ENCODE data around the gene FMN1.

The FMN1 gene

DNA sequence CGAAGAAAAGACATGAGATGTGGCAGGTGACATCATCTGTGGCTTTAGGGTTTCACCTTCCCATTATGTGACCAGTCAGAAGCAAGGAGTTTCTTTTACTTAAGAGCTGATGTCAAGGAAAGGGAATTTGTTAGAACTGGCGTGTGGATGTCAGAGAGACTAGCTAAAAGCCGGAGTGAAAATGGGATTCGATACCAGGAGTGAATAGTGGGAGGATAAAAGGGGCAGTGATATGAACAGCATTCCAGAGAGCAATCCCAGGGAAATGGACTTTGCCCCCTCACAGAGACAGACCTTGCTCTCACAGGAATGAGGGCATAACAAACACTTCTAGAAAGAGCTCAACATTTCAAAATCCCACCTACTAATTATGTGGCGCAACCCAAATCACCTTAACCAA is 5.9 kb upstream of the FMN1 start:
- DNase-seq = no peak

DNA sequence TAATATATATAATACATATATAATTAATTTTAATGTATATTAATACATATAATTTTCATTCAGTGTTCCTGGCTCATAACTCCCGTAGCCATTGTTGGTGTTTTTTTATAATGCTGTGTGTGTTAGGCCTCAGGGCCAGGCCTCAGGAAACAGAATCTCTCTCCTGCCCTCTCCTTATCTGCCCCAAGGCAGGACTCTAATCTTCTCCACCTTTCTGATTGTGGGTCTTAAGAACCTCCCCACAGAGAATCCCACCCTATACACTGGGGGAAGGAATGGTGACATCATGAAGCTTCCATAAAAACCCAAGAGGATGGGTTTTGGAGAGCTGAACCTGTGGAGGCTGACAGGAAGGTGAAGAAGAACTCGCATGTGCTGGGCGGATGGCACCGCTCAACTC is 4.0 kb upstream of the FMN1 start:
- no peak for DNase-seq

DNA sequence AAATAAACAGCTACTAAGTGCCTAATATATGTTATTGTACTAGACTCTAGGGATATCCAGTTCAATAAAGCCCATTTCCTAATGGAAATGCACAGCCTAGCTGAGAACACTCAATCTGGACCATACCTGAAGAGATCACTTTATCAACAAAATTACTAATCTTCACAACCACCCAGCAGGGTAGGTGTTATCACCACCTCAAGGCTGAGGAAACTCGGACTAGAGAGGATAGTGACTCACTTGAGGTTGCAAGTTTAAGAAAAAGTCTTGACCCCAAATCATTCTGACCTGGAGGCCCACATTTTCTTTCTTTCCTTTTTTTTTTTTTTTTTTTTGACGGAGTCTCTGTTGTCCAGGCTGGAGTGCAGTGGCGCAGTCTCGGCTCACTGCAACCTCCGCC is 3.1 kb upstream of the FMN1 start:
- DNase-seq = no peak

DNA sequence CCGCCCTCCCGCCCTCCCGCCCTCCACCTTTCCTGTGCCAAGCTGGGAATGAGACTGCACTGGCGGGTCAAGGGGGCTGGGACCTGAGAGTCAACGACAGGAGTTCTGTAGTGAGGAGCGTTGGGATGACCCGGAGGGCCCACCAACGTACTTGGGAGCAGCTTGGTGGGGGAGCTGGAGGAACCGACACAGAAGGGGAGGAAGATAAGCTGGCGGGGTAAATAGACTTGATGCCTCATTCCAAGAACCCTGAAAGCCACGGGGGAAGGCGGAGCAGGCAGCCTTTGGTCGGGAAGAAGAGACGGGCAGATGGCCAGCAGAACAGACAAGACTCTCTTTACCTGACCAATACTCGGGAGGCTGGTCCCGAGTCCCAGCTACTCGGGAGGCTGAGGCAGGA is 277 bp downstream of the FMN1 start:
- peak in 6 of 56 donors; percentile 20 to 43 (median 34) for DNase-seq

DNA sequence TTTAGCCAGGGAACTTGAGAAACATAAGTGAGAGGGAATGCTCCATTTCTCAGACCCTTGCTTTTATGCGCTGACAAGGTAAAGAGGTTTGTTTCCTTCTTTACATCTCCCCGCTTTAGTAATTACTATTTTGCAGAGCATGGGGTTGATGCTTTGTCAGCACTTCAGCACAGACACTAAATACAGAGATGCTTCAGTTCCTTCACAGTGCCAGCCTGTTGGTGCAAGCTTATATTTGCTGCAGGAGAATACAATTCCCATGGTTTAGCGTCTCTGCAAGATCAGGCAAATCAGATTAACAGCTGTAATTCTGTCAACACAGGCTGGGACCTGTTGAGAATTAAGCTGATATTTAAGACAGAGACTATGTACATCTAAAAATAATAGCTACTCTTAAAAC is 2.9 kb downstream of the FMN1 start:
- no peak for DNase-seq

DNA sequence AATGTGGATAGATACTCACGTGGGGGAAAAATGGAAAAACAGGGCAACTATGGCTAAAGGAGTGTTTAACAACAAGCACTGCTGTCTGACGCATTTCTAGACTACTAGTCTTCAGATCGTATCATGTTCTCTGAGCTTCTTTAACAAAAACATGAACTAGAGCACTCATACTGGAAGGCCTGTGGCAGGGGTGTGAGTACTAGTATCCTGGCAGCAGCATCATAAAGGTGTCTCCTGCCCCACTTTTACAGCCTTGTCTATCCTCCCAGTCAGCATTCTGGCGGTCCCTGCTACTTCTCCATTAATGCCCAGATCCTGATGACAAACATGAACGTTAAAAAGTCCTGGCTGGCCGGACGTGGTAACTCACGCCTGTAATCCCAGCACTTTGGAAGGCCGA is 4.0 kb downstream of the FMN1 start:
- DNase-seq = no peak

DNA sequence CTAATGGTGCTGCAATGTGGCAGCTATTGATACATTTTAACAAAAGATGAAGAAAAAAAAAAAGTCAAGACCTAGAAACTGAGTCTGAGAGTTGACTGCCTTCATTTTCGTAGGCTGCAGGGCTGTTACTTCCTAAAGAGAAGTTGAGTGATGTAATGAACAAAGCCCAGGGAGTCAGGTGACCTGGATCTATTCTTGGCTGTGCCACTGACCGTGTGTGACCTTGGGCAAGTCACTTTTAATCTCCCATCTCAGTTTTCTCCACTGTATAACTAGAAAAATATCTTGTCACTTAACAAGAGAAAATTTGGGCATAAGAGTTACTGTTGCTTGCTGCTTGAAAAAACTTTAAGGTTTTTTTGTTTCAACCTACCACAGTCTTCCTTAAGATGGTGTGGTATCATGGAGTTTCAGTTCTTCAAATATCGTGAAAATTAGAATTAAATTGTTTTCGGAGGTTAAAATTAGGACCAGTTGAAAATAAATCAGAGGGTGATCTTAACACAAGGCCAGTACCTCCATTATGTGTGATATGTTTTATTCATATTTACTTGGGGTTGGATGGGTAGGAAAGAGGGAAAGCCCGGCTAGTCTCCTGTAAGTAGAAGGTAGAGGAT is 5.8 kb downstream of the FMN1 start:
- DNase-seq = no peak

DNA sequence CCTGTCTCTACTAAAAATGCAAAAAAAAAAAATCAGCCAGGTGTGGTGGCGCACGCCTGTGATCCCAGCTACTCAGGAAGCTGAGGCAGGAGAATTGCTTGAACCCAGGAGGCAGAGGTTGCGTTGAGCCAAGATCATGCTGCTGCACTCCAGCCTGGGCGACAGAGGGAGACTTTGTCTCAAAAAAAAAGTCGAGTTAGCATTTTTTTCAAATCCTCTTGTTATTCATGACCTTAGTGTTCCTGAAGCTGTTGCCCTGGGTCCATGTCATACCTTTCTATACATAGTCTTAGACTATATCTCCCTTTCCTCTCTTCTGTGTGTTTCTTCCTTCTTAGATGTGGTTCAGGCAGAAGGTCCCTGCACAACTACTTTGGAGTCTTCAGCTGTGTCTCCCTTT is 6.4 kb downstream of the FMN1 start:
- DNase-seq = no peak

DNA sequence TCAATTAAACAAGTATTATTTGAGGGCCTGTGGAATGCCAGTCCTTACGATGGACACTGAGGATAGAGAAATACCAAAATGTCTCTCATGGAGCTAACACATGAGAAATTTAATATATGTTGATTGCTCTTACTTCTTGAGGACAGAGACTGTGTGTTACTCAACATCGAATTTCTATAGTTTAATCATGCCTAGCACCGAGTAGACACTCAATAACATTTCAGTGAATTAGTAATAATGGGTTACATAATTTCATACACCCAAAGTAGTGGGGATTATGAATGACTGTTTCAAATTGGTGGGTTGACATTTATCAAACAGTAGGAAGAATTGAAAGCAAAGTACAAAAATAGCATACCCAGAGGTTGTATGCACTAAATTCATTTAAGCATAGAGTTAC is 11.2 kb downstream of the FMN1 start:
- DNase-seq = no peak

DNA sequence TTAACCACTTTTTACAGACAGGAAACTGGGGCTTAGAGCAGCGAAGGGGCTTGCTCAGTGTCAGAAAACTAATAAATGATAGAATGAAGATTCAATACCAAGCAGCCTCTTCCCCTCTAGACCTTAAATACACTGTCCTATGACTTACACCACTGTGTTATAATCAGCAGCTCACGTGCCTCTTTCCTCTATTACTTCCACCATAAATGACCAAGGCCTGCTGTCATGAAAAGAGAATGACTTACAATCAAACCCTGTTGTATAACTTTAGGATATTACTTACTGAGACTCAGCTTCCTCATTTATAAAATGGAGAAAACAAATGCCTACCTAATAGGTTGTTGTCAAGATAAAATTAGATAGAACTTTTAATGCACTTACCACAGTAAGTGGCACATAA is 11.6 kb downstream of the FMN1 start:
- DNase-seq = no peak

DNA sequence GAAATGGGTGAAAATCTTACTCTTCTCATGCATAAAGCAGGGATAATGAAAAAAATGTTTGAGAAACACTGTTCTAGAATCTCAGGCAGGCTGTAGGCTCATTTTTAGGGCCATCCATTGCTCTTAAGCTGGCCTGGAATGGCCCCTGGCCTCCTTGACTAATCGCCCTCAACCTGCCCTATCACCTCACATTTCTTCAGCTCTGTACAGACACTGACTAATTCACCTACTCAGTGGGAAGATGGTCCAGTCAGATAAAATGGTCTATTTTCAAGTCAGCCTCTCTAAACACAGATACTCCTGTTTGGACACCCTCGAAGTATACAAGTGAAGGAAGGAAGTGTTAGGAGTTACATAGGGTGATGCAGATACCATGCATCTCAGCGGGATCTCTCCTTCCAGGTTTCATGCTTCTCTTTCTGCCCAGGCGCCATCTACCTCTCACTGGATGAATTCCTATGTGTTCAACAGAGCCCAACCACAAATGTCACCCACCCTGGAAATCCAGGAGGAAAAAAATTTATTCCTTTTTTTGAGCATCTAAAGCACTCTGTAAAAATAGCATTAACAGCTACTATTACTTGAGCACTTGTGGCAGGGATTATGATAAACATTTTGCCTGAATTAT is 12.1 kb downstream of the FMN1 start:
- DNase-seq = no peak

DNA sequence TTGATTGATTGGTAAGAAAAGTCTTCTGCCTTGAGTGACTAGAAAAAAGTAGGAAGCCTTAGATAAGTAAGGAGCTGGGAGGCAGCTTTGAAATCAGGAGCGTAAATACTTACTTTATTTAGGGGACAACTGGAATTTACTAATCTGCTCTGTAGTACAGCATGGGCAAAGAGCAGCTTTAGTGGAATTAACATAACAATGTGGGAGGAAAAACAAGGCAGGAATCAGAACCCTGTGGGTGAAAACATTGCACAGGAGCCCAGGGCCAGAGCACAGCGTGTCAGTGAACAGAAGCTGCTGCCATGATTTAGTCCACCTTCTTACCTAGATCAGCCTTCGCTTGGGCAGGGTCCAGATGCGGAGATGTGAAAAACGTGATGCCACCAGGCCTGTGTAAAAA is 14.6 kb downstream of the FMN1 start:
- DNase-seq = no peak

DNA sequence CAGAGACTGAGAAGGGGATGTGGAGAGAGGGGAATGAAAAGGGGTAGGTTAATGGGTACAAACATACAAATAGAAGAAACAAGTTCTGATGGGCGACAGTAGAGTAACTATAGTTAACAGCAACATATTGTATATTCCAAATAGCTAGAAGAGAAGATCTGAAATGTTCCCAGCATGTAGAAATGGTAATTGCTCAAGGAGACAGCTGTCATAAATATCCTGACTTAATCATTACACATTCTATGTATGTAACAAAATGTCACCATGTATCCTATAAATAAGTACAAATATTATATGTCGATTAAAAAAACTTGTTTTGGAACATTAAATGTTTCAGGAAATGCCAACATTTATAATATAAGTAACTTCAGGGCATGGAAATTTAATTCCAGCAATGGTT is 23.3 kb downstream of the FMN1 start:
- DNase-seq = no peak

DNA sequence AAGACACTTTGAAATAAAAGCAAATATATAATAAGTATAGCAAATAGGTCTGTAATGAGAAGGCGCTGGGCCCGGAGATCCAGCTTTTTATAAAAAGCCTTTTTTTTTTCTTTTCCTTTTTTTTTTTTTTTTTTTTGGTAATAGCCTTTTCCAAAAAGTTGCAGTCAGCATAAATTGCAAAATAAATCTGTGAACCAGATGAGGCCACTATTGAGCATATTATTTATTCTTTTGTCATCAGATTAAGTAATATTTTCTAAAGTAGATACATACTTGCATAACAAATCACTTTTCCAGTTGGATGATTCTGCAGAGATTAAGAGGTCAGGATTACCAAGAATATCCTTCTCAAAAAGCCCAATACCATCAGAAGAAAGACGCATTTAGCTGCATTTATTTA is 24.9 kb downstream of the FMN1 start:
- DNase-seq = no peak

DNA sequence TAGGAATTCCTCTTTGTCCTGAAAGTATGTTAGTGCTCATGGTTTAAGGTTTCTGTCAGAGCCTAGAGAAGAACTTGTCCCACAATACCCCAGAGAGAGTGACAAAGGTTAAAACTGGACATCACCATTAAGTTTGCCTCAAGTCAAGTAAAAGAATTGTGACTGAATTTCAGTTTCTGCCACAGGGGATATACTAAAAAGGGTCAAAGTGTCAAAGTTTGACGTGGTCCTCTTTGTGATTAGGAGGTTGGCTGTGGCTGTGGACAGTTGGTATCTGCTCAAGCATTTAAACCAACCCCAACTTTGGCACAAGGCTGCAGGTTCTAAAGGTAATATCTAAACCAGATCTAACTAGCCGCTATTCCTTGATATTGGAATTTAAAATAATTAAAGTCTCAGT is 26.1 kb downstream of the FMN1 start:
- no peak for DNase-seq

DNA sequence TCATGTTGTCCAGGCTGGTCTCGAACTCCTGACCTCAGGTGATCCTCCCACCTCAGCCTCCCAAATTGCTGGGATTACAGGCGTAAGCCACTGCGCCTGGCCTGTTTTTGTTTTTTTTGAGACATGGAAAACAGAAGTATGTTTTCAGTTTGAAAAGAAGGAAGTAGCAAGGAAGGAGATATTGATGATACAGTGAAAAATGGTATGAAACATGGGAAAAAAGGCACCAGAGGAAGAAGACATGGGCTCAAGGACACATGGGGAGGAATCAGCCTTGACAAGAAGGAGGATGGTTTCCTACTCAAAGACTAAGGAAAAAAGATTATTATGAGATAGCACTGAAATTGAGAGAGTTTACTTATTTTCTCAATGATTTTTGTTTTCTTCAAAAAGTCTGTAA is 30.7 kb downstream of the FMN1 start:
- DNase-seq = no peak

DNA sequence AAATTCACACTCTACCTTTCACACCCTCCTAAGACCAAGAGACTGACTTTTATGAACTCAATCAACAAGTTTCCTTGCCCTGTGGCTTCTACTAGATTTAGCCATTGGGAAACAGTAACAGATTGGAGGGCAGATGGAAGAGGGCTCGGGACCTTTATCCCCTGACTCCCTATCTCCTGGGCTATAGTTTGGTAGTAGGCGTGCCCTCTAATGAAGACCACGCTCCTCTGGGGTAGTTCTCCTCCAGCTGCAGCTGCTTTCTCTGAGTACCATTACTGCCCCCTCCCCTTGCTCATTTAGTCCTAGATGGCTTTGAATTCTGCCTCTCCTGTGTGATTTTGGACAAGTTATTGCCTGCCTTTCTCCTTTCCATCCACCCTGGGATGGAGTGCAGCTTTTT is 33.3 kb downstream of the FMN1 start:
- no peak for DNase-seq

DNA sequence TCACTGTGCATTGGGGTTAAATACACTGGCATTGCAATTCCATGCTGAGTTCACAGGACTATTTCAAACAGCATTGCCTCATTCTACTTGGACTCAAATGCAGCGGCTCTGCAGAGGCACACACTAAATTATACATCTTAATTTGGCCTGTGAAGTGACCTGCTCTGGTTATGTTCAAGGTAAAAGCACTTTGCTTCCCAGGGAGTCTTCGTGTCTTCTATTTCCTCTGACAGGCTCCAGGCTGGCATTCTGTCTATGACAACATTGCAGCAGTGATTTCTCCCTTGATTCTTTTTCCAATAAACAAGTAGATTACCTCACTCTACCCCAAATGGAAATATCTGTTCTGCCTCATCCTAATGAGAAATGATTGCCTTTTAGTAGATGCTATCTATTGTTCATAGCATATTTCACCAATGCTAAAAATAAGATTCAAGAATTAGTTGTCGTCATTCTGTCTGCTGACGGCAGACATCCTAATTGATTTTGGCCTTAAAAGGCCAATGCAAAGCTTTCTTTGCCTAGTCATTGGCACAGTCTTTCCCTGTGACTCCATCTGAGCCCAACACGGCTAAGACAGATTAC is 33.8 kb downstream of the FMN1 start:
- DNase-seq = no peak

DNA sequence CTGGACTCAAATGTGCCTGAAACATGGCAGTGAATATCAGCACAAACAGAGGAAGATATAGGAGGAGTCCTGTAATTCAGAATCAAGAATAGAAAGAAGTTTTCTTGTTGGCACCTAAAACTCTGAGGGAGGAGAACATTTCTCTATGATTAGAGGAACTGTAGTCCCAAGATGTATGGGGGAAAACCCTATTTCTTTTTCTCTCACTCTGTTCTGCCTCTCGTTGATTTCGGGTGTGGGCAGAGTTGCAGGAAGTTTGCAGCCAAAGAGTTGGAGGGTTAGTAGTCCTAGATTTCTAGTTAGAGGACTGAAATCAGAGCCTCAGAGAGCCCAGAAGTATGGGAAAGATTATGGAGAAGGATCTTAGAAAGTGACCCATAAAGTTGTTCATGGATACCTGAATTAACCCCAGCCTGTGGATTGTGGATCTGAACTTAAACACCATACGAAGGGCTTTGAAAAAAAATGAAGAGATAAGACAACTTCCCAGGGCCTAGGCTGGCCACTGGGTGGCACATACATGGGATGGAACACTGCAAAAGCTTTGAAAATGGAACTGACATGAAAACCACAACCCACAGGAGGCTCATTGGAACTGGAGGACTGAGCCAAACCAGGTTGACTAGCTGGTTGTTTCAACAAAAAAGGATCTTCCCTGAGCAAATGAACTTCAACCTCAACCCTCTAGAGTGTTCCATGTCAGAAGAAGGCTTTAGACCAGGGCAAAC is 34.6 kb downstream of the FMN1 start:
- no peak for DNase-seq

DNA sequence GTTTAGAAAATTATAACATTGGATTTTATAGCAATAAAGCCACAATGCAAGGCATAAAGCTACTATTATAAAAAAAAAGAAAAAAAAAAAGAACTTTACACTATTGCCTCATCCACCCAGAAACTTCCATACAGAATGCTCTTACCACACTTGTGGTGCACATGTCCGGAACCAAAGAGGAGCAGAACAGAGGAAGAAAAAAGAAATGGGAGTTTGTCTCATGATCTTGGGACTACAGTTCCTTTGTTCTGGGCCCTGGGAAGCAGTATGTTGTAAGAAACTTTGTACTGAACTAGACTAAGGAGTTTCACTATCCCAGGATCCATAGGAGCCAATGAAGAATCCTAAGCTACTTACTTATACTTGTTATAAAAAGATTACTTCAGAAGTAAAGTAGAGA is 36.1 kb downstream of the FMN1 start:
- no peak for DNase-seq

DNA sequence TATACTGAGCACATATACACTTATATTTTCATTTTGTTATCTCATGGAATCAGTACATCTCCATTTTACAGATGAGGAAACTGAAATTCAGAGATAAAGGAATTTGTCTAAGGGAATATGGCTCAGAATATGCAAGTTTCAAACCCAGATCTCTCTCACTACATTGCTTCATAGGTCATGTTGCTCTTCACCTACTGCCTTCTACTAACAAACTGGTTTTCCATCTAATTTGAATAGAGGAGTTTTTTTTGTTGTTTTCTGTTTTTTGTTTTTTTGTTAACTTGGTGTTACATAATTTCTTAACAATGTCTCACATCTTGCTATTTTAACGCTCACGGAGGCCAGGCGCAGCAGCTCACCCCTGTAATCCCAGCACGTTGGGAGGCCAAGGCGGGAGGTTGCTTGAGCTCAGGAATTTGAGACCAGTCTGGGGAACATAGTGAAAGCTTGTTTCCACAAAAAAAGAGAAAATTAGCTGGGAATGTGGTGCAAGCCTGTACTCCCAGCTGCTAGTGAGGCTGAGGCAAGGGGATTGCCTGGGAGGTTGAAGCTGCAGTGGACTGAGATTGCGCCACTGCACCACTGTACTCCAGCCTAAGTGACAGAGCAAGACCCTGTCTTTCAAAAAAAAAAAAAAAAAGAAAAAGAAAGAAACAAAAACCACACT is 37.0 kb downstream of the FMN1 start:
- DNase-seq = no peak
